Measurements from ENCODE around the gene CCDC6.
"Not testable (repeated sequence)": the region's sequence is repeated elsewhere in the genome, so short reads cannot be mapped to it uniquely, and the experiment has no call there.

The CCDC6 gene

DNA sequence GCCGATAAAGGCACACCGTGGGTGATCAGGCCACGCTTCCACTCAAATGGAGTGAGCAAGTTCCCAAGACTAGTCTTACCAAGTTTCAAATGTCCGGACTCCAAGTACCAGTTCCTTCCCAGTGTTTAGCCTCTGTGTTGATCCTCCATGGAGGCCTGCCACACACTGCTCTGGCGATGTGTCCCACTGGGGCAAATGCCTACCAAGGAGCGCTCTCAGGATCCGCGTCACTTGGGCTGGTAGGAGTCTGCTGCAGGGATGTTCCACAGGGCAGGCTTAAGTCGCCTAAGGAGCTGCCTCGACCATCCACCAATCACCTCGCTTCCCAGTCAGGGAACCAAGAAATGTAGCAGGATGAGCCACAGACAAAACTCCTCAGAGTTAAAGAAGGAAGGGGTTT lies 135.7 kb downstream of the CCDC6 start:
- DNase-seq (ENCODE audit: low read depth in 1 of 2, low spot score in 1 of 2): no peak

DNA sequence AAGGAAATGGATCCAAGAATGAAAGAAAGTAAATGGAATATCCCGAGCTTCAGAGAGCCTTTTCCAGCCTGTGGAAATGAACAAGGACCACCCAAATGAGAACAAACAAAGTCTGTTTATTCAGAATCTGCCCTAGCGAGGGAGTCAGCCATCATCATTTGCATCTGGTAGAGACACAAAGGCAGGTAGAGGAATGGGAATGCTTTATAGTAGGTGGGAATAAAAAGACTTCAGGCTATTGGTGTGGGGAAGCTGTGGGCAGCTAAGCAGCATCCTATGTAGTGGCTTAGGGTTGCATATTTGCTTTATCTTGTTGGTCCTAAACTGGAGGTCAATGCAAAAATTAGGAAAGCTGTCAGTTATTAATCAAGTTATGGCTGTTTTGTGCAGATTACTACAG lies 143.9 kb downstream of the CCDC6 start:
- DNase-seq (ENCODE audit: low read depth in 1 of 2, low spot score in 1 of 2): no peak

GRCh38 chr10:59757966-59758365 lies 148.4 kb downstream of the CCDC6 start:
- no peak for DNase-seq (ENCODE audit: low read depth in 1 of 2, low spot score in 1 of 2)

- DNase-seq (ENCODE audit: low read depth in 1 of 2, low spot score in 1 of 2): no peak
These were observed 151.4 kb downstream of the CCDC6 start for GRCh38 chr10:59754951-59755350.

- no peak for DNase-seq (ENCODE audit: low read depth in 1 of 2, low spot score in 1 of 2)
These were observed 153.1 kb downstream of the CCDC6 start, which contains the start of gene MRLN for GRCh38 chr10:59753267-59753666. TSS of gene MRLN (minus strand) at chr10:59753455.

GRCh38 chr10:59752278-59752940 lies 153.9 kb downstream of the CCDC6 start:
- no peak for DNase-seq (ENCODE audit: low read depth in 1 of 2, low spot score in 1 of 2)

DNA sequence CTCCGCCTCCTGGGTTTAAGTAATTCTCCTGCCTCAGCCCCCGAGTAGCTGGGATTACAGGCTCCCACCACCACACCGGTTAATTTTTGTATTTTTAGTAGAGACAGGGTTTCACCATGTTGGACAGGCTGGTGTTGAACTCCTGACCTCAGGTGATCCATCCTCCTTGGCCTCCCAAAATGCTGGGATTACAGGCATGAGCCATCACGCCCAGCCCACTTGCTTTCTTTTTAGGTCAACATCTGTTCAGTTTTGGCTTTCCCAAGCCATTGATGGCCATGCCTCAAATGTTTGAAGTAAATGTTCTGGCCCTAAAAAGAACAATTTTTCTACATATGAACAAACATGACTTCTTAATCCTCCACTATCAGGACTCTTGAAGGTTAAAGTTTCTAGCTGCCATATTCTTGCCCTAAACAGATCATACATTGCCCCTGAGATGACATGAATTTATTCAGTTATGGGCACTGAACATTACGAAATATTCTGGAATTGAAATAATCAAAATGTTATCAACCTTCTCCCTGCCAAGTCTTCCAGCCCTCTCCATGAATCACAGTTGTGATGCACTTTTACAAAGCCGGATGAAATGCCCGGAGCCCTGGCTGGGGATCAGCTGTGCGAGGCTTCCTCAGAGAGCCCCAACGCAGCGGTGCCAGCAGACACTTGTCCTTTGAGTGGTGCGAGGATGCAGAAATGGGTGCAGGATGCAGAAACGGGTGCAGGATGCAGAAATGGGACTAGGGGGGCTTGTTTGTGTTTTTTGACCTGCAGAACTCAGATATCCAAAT lies 156.0 kb downstream of the CCDC6 start:
- DNase-seq (ENCODE audit: low read depth in 1 of 2, low spot score in 1 of 2): no peak

DNA sequence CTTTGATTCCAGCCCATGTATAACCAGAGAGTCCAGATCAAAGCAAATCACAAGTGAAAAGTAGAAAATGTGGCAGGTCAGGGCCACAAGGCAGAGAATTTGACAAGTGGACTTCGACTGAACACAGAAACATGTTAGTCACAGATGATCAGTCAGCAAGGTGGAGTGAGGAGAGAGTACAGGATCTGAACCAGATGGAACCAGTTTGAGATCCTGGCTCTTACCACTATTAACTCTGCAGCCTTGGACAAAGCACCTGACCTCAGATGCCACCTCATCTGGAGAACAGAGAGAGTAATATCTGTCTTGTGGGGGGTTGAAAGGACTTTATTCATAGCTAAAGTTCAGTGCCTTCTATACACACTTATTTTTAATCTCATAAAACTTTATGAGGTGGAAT lies 157.5 kb downstream of the CCDC6 start:
- DNase-seq (ENCODE audit: low read depth in 1 of 2, low spot score in 1 of 2): no peak

- no peak for DNase-seq (ENCODE audit: low read depth in 1 of 2, low spot score in 1 of 2)
These were observed 161.1 kb downstream of the CCDC6 start for GRCh38 chr10:59745163-59745650.

GRCh38 chr10:59744762-59745161 lies 161.6 kb downstream of the CCDC6 start:
- DNase-seq (ENCODE audit: low read depth in 1 of 2, low spot score in 1 of 2): not testable (repeated sequence)

DNA sequence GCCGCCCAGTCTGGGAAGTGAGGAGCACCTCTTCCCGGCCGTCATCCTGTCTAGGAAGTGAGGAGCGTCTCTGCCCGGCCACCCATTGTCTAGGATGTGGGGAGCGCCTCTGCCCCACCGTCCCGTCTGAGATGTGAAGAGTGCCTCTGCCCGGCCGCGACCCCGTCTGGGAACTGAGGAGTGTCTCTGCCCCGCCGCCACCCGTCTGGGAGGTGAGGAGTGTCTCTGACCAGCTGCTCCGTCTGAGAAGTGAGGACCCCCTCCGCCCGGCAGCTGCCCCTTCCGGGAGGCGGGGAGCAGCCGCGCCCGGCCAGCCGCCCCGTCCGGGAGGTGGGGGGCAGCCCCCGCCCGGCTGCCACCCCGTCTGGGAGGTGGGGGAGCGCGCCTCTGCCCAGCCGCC lies 162.2 kb downstream of the CCDC6 start:
- not testable (repeated sequence) for DNase-seq (ENCODE audit: low read depth in 1 of 2, low spot score in 1 of 2)

DNA sequence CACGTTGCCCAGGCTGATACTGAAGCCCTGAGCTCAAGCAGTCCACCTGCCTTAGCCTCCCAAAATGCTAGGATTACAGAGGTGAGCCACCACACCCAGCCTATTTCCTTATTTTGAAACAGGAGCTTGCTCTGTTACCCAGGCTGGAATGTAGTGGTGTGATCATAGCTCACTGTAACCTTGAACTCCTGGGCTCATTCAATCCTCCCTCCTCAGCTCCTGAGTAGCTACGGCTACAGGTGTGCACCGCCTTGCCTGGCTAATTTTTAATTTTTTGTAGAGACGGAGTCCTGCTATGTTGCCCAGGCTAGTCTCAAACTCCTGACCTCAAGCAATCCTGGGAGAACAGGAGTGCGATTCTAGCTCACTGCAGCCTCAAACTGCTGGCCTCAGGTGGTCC lies 164.8 kb downstream of the CCDC6 start:
- no peak for DNase-seq (ENCODE audit: low read depth in 1 of 2, low spot score in 1 of 2)

DNA sequence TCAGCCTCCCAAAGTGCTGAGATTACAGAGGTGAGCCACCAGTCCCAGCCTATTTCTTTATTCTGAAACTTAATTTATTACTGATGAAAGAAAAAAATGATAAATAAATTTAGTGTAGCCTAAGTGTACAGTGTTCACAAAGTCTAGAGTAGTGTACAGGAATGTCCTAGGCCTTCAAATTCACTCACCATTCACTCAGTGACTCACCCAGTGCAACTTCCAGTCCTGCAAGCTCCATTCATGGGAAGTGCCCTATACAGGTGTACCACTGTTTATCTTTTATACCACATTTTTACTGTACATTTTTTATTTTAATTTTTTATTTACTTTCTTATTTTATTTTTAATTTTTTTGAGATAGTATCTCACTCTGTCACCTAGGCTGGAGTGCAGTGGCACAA lies 165.3 kb downstream of the CCDC6 start:
- DNase-seq (ENCODE audit: low read depth in 1 of 2, low spot score in 1 of 2): no peak

Data from activated CD4-positive, alpha-beta T cell treated with anti-CD3 and anti-CD28 coated beads, Interleukin-2, amount 50 U/mL, for 24 hours (primary cell).